ENCODE results near the gene CALN1.

CALN1 gene

GRCh38 chr7:72297636-72298035, 114.5 kb downstream of the CALN1 start:
- CTCF ChIA-PET, result interaction anchor here (0.5 kb wide), 1 partner anchor 225 kb away, joined by 3 read pairs; no protein-coding TSS in a partner anchor
- TF ChIP-seq, protein P1, sequence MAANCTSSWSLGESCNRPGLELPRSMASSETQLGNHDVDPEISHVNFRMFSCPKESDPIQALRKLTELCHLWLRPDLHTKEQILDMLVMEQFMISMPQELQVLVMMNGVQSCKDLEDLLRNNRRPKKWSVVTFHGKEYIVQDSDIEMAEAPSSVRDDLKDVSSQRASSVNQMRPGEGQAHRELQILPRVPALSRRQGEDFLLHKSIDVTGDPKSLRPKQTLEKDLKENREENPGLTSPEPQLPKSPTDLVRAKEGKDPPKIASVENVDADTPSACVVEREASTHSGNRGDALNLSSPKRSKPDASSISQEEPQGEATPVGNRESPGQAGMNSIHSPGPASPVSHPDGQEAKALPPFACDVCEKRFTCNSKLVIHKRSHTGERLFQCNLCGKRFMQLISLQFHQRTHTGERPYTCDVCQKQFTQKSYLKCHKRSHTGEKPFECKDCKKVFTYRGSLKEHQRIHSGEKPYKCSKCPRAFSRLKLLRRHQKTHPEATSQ (tag by site-specific recombination; IDR thresholded peaks at IDR 0.05), result no peak
- TF ChIP-seq HOXD13 (CRISPR knock-in tag; IDR thresholded peaks at IDR 0.05; ENCODE audit: borderline replicate concordance) (no peak), ZNF324 (tag by site-specific recombination; IDR thresholded peaks at IDR 0.05) (no peak), GLIS2 (tag by site-specific recombination; IDR thresholded peaks at IDR 0.05) (no peak), ZSCAN30 (tag by site-specific recombination; IDR thresholded peaks at IDR 0.05) (no peak), ZNF600 (tag by site-specific recombination; IDR thresholded peaks at IDR 0.05) (no peak), ZNF830 (tag by site-specific recombination; IDR thresholded peaks at IDR 0.05; ENCODE audit: low read depth) (no peak), ZNF677 (tag by site-specific recombination; IDR thresholded peaks at IDR 0.05) (no peak), ZNF785 (tag by site-specific recombination; IDR thresholded peaks at IDR 0.05) (no peak), KLF1 (tag by site-specific recombination; IDR thresholded peaks at IDR 0.05) (no peak), ZNF157 (tag by site-specific recombination; IDR thresholded peaks at IDR 0.05) (no peak), ZNF138 (tag by site-specific recombination; IDR thresholded peaks at IDR 0.05; ENCODE audit: borderline replicate concordance) (no peak), ZNF221 (tag by site-specific recombination; IDR thresholded peaks at IDR 0.05; ENCODE audit: borderline replicate concordance) (no peak), ZNF670 (tag by site-specific recombination; IDR thresholded peaks at IDR 0.05; ENCODE audit: low read depth) (no peak)
- TF ChIP-seq, protein P2, sequence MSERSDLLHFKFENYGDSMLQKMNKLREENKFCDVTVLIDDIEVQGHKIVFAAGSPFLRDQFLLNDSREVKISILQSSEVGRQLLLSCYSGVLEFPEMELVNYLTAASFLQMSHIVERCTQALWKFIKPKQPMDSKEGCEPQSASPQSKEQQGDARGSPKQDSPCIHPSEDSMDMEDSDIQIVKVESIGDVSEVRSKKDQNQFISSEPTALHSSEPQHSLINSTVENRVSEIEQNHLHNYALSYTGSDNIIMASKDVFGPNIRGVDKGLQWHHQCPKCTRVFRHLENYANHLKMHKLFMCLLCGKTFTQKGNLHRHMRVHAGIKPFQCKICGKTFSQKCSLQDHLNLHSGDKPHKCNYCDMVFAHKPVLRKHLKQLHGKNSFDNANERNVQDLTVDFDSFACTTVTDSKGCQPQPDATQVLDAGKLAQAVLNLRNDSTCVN (tag by site-specific recombination; optimal IDR thresholded peaks at IDR 0.05), result no peak
- TF ChIP-seq, protein P3, sequence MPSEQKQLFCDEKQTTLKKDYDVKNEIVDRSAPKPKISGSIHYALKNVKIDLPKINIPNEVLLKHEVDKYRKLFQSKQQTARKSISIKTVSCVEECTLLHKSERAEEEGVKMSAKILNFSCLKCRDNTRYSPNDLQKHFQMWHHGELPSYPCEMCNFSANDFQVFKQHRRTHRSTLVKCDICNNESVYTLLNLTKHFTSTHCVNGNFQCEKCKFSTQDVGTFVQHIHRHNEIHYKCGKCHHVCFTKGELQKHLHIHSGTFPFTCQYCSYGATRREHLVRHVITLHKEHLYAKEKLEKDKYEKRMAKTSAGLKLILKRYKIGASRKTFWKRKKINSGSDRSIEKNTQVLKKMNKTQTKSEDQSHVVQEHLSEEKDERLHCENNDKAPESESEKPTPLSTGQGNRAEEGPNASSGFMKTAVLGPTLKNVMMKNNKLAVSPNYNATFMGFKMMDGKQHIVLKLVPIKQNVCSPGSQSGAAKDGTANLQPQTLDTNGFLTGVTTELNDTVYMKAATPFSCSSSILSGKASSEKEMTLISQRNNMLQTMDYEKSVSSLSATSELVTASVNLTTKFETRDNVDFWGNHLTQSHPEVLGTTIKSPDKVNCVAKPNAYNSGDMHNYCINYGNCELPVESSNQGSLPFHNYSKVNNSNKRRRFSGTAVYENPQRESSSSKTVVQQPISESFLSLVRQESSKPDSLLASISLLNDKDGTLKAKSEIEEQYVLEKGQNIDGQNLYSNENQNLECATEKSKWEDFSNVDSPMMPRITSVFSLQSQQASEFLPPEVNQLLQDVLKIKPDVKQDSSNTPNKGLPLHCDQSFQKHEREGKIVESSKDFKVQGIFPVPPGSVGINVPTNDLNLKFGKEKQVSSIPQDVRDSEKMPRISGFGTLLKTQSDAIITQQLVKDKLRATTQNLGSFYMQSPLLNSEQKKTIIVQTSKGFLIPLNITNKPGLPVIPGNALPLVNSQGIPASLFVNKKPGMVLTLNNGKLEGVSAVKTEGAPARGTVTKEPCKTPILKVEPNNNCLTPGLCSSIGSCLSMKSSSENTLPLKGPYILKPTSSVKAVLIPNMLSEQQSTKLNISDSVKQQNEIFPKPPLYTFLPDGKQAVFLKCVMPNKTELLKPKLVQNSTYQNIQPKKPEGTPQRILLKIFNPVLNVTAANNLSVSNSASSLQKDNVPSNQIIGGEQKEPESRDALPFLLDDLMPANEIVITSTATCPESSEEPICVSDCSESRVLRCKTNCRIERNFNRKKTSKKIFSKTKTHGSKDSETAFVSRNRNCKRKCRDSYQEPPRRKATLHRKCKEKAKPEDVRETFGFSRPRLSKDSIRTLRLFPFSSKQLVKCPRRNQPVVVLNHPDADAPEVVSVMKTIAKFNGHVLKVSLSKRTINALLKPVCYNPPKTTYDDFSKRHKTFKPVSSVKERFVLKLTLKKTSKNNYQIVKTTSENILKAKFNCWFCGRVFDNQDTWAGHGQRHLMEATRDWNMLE (tag by site-specific recombination; conservative IDR thresholded peaks at IDR 0.05; ENCODE audit: low read depth), result no peak
- TF ChIP-seq, protein P4, sequence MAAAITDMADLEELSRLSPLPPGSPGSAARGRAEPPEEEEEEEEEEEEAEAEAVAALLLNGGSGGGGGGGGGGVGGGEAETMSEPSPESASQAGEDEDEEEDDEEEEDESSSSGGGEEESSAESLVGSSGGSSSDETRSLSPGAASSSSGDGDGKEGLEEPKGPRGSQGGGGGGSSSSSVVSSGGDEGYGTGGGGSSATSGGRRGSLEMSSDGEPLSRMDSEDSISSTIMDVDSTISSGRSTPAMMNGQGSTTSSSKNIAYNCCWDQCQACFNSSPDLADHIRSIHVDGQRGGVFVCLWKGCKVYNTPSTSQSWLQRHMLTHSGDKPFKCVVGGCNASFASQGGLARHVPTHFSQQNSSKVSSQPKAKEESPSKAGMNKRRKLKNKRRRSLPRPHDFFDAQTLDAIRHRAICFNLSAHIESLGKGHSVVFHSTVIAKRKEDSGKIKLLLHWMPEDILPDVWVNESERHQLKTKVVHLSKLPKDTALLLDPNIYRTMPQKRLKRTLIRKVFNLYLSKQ (tag by site-specific recombination; IDR thresholded peaks at IDR 0.05; ENCODE audit: borderline replicate concordance), result no peak
- TF ChIP-seq, protein P5, sequence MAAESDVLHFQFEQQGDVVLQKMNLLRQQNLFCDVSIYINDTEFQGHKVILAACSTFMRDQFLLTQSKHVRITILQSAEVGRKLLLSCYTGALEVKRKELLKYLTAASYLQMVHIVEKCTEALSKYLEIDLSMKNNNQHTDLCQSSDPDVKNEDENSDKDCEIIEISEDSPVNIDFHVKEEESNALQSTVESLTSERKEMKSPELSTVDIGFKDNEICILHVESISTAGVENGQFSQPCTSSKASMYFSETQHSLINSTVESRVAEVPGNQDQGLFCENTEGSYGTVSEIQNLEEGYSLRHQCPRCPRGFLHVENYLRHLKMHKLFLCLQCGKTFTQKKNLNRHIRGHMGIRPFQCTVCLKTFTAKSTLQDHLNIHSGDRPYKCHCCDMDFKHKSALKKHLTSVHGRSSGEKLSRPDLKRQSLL (tag by site-specific recombination; IDR thresholded peaks at IDR 0.05), result no peak
- POLR2A ChIA-PET, result no interaction called here
- H3K27ac ChIP-seq (ENCODE audit: extremely low read depth, low read depth, low read length), result no peak overlapping the region
- no peaks in the 10 kb centered on the region for H3K9me3 ChIP-seq (ENCODE audit: control insufficient read depth, insufficient read depth, low read depth, low read length)
- no peaks in the 10 kb centered on the region for H3K36me3 ChIP-seq (ENCODE audit: control insufficient read depth in 2 of 2, insufficient read depth in 1 of 2, low read length in 2 of 2)
- no peaks in the 10 kb centered on the region for H3K4me1 ChIP-seq (ENCODE audit: control insufficient read depth, insufficient read depth, low read length)
- no peak overlapping the region for H3K4me3 ChIP-seq (ENCODE audit: low read depth, low read length)
